A549 treated with ZK216348 at 1 μM for 4 hours (cell line): Measurements from ENCODE around the gene PNPT1. TPM values are rescaled to one million over a fixed set of nuclear protein-coding genes. Genes with fewer than 3 reads are reported as not detected.

Experiments used
- total RNA-seq: library from RNA; stranded (reverse); fragments of 200-300 nt; extraction: Qiagen RNA extraction; gene quantifications from 5 replicates; pipeline ENCODE4 v1.2.3, GENCODE V29; 2022; ENCODE audit warnings: low read depth

Gene PNPT1
- total RNA-seq, result 24.6 to 45.5 TPM (median 30.7 TPM) in 5 replicates

DNA sequence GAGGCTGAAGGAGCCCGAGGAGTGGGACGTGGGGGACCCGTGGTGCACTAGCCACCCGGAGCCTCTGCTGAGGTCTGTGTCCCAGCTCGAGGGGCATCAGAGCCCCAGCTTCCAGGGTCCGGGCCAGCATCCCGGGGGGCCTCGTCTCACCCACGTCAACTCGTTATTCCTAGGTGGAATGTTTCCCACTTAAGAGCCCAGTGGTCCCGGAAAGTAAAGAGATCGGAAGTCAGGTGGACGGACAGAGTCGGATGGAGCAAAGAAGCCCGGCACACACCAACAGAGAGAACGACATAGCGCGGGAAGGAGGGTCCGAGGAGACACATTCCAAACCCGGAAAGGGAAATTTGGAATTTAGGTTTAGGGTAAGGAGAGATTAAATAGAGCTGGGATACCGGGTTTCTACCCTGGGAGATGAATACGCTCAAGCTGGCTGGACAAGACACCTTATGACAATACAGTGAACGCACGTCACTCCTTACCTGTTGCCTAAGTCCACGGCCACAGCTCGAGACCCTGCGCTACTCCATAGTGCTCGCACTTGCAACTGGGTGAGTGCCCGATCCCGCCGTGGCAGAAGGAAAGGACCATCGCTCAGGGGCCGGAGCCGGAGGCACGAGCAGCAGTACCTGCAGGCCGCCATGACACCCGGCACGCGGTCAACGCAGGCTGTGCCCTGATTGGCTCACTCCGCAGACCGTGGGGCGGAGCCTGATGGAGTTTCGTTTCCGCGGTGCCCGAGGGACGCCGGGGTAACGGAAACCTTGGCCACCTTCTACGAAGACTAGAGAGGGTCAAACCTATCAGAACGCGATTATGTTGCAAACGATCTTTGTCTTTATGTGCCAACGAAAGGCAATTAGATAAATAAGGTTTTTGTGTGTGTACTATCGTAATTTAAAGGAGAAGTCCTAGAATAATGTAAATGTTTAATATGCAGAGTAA is at the start of gene PNPT1:
PNPT1 (minus strand) TSS at position 664 of the 945 bp plus-strand sequence; CDS start at position 643, 21 bp downstream.

DNA sequence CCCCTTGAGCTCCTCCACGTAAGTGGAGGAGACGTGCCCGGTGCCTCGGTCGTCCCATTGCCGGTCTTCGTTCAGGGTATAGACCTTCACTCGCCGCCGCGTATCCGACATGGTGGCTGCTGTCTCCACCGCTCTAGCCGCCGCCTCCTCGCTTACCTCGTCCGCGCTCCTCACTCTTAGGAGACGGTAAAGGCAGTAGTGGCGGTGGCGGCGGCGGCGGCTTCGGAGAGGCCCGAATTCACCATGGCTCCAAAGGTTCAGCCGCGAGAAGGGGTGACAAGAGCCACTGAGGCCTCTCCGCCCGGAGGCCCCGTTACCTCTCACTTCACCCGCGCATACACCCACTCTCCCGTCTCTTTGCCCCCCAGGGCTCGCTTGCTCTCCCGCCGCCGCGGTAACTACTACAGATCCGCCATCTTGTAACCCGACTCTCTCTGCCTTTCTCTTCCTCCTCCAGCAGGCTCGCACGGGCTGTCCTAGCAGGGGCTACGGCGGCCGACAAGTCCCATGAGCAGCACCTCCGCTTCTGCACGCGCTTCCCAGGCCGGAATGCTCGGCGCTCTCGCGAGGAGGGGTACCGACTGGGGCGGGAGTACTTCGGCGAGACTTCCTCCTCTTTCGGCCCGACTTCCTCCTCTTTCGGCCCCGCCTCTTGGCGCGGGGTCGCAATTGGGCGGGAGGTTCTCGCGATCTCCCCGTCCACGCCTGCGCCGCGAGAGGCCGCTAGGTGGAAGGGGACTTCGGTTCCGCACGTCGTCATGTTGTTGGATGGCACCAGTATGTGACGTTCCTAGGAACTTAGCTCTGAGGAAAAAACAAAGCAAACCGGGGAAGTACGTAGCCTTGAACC is 76.2 kb downstream of the PNPT1 start, which contains the start of gene PPP4R3B:
PPP4R3B (minus strand) TSS at position 448 of the 850 bp plus-strand sequence; CDS start at position 111, 337 bp downstream.

Other genes with a start within 250 kb of the PNPT1 start
- gene CFAP36, start 174.1 kb downstream of the PNPT1 start, total RNA-seq, result 42.3 to 65.7 TPM (median 48.4 TPM) in 5 replicates
- gene PPP4R3B, start 76.2 kb downstream of the PNPT1 start, total RNA-seq, result 18.2 to 36.8 TPM (median 31.0 TPM) in 5 replicates
- gene EFEMP1, start 229.9 kb upstream of the PNPT1 start, total RNA-seq, result 32.3 to 56.8 TPM (median 40.9 TPM) in 5 replicates